ENCODE measurements around the gene MADCAM1.

GRCh38 chr19:468587-469256, 27.6 kb upstream of the MADCAM1 start:
- no peak for TF ChIP-seq CTCF (conservative IDR thresholded peaks at IDR 0.05 in 1 of 2, IDR thresholded peaks at IDR 0.05 in 1 of 2; ENCODE audit: extremely low read depth in 1 of 2, insufficient read depth in 1 of 2, low read depth in 1 of 2, low read length in 2 of 2)
- TF ChIP-seq EZH2 (IDR thresholded peaks at IDR 0.05; ENCODE audit: borderline replicate concordance, low read length) = no peak

All from mammary epithelial cell (primary cell).